ENCODE results near the gene OR10AD1. TPM values are rescaled to one million over a fixed set of nuclear protein-coding genes. Genes with fewer than 3 reads are reported as not detected.

Gene OR10AD1
- total and polyA plus RNA-seq, 10 of the 15 experiments (the other 5 are each of a cell fraction or from before 2014, with no cell fraction given) = 0.04 to 0.12 TPM; not detected in 8

DNA sequence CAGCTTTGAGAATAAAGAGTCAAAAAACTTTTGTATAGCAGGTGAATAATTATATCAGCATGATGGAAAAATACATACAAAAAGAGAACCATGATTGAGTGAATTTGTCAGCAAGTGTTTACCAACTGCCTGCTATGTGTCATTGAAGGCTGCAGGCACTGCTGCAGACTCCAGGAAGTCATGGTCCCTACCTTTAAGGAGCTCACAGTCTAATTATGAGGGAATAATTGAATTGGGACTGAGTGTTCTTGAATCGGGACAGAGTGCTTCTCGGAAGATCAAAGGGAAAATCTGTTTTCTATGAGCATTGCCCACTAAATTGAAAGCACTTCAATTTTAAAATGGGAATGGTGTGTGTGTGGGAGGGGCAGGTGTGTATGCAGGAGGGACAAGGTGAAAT, 9.5 kb downstream of the OR10AD1 start:
- Histone ChIP-seq H3K4me2 (ENCODE audit: control insufficient read depth, insufficient read depth) (no peak overlapping the region), H2AFZ (ENCODE audit: control insufficient read depth, low read depth, low read length) (no peak overlapping the region), H3K27me3 (replicated peaks in 1 of 2; ENCODE audit: control insufficient read depth in 2 of 2, insufficient read depth in 2 of 2, low read length in 1 of 2) (no peaks in the 10 kb centered on the region; a peak in 1 of 4 replicates), H3K9me3 (replicated peaks; ENCODE audit: control insufficient read depth, insufficient read depth, low read length) (no peaks in the 10 kb centered on the region), H4K20me1 (ENCODE audit: control insufficient read depth, insufficient read depth) (no peaks in the 10 kb centered on the region), H3K36me3 (ENCODE audit: control insufficient read depth in 2 of 2, insufficient read depth in 2 of 2, low read length in 1 of 2) (no peaks in the 10 kb centered on the region), H3K79me2 (ENCODE audit: control insufficient read depth, insufficient read depth, low read length) (peaks cover 4% of the 10 kb centered on the region), H3K4me3 (no peak overlapping the region), H3K4me1 (ENCODE audit: control insufficient read depth, insufficient read depth, low read length) (0 out of 2 replicates have a peak, but pooled peaks cover 3% of the 10 kb centered on the region), H3K27ac (ENCODE audit: control insufficient read depth, insufficient read depth) (no peak overlapping the region), H3K9ac (ENCODE audit: control insufficient read depth, insufficient read depth, low read length) (no peak overlapping the region)
- intact Hi-C loops (cut with micrococcal nuclease; ENCODE audit: unreplicated experiment) = loop anchor here (10.0 kb wide), 1 partner anchor 161 kb away; the partner anchor contains the start of gene ZNF641
- FAIRE-seq (no peak), DNase-seq (ENCODE audit: low read depth, low spot score) (no peak), ATAC-seq (no peak)
- WGBS (ENCODE audit: insufficient coverage, insufficient replicate concordance, low lambda C conversion rate, missing lambda C conversion rate) = 14% methylated on average over 2 of the region's 2 CpGs
- ChIA-PET SMC1A (ENCODE audit: uncharacterized antibody, unreplicated experiment) (interaction anchor here (0.5 to 1.2 kb wide), 2 partner anchors 8 to 26 kb away, joined by 3 read pairs; no protein-coding TSS in a partner anchor), CTCF (no interaction called here), POLR2A (interaction anchor here (0.6 kb wide), 1 partner anchor 21 kb away, joined by 6 read pairs; no protein-coding TSS in a partner anchor), RAD21 (ENCODE audit: unreplicated experiment) (no interaction called here)
- BruUV-seq (replicated peaks) = no TSS peak
- TF ChIP-seq, protein P1, sequence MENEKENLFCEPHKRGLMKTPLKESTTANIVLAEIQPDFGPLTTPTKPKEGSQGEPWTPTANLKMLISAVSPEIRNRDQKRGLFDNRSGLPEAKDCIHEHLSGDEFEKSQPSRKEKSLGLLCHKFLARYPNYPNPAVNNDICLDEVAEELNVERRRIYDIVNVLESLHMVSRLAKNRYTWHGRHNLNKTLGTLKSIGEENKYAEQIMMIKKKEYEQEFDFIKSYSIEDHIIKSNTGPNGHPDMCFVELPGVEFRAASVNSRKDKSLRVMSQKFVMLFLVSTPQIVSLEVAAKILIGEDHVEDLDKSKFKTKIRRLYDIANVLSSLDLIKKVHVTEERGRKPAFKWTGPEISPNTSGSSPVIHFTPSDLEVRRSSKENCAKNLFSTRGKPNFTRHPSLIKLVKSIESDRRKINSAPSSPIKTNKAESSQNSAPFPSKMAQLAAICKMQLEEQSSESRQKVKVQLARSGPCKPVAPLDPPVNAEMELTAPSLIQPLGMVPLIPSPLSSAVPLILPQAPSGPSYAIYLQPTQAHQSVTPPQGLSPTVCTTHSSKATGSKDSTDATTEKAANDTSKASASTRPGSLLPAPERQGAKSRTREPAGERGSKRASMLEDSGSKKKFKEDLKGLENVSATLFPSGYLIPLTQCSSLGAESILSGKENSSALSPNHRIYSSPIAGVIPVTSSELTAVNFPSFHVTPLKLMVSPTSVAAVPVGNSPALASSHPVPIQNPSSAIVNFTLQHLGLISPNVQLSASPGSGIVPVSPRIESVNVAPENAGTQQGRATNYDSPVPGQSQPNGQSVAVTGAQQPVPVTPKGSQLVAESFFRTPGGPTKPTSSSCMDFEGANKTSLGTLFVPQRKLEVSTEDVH (IDR thresholded peaks at IDR 0.05; ENCODE audit: low read depth, partially characterized antibody) = no peak
- TF ChIP-seq CBX3 (IDR thresholded peaks at IDR 0.05; ENCODE audit: borderline replicate concordance, low read depth) = no peak
- TF ChIP-seq, protein P2, sequence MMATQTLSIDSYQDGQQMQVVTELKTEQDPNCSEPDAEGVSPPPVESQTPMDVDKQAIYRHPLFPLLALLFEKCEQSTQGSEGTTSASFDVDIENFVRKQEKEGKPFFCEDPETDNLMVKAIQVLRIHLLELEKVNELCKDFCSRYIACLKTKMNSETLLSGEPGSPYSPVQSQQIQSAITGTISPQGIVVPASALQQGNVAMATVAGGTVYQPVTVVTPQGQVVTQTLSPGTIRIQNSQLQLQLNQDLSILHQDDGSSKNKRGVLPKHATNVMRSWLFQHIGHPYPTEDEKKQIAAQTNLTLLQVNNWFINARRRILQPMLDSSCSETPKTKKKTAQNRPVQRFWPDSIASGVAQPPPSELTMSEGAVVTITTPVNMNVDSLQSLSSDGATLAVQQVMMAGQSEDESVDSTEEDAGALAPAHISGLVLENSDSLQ (IDR thresholded peaks at IDR 0.05) = no peak
- TF ChIP-seq, protein P3, sequence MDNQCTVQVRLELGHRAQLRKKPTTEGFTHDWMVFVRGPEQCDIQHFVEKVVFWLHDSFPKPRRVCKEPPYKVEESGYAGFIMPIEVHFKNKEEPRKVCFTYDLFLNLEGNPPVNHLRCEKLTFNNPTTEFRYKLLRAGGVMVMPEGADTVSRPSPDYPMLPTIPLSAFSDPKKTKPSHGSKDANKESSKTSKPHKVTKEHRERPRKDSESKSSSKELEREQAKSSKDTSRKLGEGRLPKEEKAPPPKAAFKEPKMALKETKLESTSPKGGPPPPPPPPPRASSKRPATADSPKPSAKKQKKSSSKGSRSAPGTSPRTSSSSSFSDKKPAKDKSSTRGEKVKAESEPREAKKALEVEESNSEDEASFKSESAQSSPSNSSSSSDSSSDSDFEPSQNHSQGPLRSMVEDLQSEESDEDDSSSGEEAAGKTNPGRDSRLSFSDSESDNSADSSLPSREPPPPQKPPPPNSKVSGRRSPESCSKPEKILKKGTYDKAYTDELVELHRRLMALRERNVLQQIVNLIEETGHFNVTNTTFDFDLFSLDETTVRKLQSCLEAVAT (IDR thresholded peaks at IDR 0.05) = no peak
- TF ChIP-seq, protein P4, sequence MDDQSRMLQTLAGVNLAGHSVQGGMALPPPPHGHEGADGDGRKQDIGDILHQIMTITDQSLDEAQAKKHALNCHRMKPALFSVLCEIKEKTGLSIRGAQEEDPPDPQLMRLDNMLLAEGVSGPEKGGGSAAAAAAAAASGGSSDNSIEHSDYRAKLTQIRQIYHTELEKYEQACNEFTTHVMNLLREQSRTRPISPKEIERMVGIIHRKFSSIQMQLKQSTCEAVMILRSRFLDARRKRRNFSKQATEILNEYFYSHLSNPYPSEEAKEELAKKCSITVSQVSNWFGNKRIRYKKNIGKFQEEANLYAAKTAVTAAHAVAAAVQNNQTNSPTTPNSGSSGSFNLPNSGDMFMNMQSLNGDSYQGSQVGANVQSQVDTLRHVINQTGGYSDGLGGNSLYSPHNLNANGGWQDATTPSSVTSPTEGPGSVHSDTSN (IDR thresholded peaks at IDR 0.05; ENCODE audit: insufficient replicate concordance, low read depth, low read length) = no peak
- no peak for TF ChIP-seq SPI1 (IDR thresholded peaks at IDR 0.05; ENCODE audit: borderline replicate concordance, insufficient read depth, low read depth, low read length)
- no peak for TF ChIP-seq SMC3 (IDR thresholded peaks at IDR 0.05; ENCODE audit: borderline replicate concordance, low read length)
- TF ChIP-seq ZNF207 (IDR thresholded peaks at IDR 0.05; ENCODE audit: borderline replicate concordance) = no peak
- no peak for TF ChIP-seq KLF5 (IDR thresholded peaks at IDR 0.05; ENCODE audit: partially characterized antibody)
- TF ChIP-seq, protein P5, sequence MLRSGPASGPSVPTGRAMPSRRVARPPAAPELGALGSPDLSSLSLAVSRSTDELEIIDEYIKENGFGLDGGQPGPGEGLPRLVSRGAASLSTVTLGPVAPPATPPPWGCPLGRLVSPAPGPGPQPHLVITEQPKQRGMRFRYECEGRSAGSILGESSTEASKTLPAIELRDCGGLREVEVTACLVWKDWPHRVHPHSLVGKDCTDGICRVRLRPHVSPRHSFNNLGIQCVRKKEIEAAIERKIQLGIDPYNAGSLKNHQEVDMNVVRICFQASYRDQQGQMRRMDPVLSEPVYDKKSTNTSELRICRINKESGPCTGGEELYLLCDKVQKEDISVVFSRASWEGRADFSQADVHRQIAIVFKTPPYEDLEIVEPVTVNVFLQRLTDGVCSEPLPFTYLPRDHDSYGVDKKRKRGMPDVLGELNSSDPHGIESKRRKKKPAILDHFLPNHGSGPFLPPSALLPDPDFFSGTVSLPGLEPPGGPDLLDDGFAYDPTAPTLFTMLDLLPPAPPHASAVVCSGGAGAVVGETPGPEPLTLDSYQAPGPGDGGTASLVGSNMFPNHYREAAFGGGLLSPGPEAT (IDR thresholded peaks at IDR 0.05; ENCODE audit: low read depth) = no peak
- no peak for TF ChIP-seq ZSCAN29 (IDR thresholded peaks at IDR 0.05)
- TF ChIP-seq FOXK2 (IDR thresholded peaks at IDR 0.05) = no peak
- no peak for TF ChIP-seq NFYA (IDR thresholded peaks at IDR 0.05; ENCODE audit: borderline replicate concordance, low read depth, low read length)
- no peak for TF ChIP-seq RFX5 (IDR thresholded peaks at IDR 0.05; ENCODE audit: low read depth, low read length)
- in situ Hi-C loops (cut with MboI) = no loop called here
